HG02943 (cell line): ENCODE results near the gene CASK.
"Not testable (repeated sequence)": the region's sequence is repeated elsewhere in the genome, so short reads cannot be mapped to it uniquely, and the experiment has no call there.

ENCODE experiments used
- ATAC-seq: cut with Tn5 transposase; IDR thresholded peaks from one replicate; pipeline ENCODE4 v1.9.1; 2021; ENCODE audit warnings: mild to moderate bottlenecking, low read depth, moderate library complexity; ENCODE audit not compliant: unreplicated experiment

CASK gene

DNA sequence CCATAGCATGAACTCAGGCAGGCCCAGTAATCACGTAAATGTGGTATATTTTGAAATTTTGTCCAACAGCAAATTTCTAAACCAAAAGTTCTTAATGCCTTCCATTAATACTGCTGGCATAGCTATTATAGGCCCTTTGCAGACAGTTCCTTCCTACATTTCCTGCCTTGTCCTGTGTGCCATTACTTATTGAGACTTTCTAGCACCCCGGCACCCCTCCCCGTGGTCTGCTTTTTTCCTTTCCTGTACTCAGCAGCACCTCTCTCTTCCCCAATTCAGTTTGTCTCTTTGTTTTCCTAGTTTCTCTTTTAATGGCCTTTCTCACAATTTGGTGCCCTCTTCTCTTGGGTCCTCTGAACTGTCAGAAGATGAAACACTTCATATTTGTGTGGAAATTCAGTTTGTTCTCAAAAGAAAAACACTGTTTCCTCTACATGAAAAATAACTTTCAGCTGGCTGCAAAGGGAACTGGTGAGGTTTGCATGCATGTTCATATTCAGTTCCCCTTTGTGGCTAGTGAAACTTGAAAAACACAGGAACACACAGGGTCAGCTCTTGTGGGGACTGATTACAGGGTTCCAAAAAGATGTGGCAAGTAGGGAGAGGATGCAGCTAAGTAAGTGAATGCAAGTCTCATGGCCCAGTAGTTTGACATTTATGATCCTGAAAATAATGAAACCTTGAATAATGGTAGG lies 217.5 kb downstream of the CASK start:
- ATAC-seq, result no peak

DNA sequence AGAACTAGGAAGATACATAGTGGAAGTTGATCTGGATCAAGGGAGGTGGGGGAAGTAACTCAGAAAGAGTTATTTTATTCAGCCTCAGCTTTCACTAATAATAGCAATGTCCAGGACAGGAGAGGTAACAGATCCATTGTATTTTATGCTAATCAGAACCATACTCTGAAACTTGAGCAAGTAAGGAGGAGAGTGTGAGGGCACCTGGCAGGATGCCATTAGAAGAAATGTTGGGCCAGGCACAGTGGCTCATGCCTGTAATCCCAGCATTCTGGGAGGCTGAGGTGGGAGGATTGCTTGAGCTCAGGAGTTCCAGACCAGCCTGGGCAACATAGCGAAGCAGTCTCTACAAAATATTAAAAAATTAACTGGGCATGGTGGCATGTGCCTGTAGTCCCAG lies 218.3 kb downstream of the CASK start:
- ATAC-seq, result no peak

DNA sequence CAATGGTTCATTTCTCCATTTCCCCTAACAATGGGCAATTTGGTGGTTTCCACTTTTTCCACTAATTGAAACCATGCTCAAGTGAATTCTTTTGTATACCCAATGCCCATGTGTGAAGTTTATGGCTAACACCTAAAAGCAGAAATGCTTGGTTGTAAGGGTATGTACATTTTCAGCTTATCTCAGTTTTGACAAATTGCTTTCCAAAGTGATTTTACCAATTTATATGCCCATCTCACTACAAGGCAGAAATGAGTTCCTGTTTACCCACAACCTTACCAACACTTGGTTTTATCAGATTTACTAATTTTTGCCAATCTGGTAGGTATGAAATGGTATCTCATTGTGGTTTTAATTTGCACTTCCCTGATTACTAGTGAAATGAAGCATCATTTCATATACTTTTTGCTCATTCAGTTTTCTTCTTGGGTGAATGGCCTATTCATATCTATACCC lies 219.8 kb downstream of the CASK start:
- no peak for ATAC-seq

DNA sequence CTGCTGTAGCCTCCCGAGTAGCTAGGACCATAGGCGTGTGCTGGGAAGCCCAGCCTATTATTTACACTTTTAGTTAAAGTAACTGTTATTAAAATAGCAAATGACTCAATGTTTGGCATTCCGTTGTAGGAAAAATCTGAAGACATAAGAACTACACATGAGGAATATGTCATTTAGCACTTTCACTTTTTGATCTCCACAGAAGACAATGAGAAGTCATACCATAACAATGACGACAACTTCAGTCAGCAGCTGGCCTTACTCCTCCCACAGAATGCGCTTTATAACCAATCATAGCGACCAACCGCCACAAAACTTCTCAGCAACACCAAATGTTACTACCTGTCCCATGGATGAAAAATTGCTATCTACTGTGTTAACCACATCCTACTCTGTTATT lies 227.9 kb downstream of the CASK start:
- no peak for ATAC-seq

DNA sequence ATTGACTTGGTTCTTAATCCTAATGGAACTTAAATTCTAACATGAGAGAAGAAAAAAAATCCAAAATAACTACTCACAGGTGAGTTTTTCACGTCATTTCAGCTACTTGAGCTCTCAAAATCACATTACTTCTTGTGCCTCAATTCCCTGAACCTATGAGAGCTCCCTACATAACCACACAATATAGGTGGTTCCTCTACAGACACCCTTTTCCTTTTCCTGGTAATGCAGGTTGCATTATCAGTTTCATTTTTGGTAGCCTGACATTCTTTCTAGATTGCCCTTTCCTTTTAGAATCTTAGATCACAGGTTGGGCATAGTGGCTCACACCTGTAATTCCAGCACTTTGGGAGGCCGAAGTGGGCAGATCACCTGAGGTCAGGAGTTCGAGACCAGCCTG lies 230.3 kb downstream of the CASK start:
- no peak for ATAC-seq

DNA sequence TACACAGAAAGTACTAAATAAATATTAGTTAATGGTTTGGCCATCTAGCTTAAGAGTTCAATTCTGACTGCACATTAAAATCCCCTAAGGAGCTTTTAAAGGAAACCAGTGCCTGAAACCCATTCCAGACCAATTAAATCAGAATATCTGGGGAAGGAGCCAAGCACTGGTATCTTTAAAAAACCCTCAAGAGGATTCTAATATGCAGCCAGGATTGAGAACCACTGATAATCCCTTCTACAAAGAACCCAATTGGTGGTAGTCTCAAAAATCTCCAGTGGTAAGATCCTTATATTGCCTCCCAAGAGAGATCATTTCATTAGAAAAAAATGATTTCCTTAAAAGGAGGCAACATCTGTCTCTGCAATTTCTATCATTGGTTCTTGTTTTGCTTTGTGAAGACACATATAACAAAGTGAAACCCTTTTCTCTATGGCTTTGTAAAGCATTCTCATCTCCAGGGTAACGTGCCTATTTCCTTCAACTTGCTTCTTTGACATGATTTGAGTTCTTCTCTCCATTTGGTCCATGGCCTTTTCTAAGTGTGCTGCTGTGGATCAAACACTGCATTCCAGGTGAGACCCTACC lies 231.1 kb downstream of the CASK start:
- no peak for ATAC-seq

DNA sequence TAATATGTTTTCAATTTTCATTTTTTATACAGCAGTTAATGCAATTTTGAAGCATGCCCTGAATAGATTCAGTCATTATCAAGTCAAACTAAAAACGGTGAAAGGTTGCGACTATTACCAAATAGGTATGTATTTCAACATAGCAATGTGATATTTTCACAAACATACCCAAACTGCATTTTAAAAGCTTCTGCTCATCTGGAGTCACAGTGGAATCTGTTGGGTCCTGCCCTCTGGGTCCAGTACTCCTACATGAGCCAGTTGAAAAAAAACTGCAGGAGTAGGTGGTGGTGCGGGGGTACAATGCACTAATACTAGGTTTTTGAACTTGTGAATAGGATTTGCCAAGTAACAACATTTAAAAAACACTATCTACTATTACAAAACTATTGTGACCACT lies 233.6 kb downstream of the CASK start:
- ATAC-seq, result no peak

DNA sequence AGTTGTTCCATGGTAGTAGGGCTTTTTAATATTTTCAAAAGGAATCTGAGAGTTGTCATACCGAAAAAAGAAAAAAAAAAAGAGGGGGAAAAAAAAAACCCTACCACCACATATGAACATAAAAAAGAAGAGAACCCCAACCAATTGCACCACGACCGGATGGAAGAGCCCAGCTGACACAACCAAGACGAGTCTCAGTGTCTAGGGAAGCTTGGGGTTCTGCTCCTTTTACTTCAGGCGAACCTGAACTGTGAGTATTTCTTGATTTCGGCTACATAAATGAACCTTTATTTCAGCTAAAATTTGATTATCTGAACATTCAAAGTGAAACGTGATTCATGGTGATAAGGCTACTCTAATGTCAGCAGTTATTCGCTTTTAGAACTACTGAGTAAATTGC lies 234.5 kb downstream of the CASK start, which contains the start of gene GPR34:
Gene GPR34 (plus strand): TSS at position 139 of the 400 bp plus-strand sequence. CDS start 6,661 bp downstream, outside the sequence.
- no peak for ATAC-seq

DNA sequence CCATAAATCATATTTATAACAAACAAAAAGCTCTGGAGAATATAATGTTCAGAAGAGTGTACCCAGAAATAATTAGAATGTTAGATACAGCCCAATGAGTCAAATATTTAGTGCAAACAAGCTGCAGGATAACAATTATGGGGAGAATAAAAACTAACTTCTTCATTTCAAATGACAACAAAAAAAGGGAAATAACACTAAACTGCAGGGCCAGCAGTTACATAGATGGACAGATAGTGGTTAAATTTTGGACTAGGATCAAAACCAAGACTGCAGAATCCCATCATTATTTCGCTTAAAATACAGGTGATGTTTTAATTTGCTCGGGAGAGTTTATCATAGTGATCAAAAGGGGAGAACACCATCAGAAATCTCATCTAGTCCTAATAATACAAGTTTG lies 235.2 kb downstream of the CASK start:
- no peak for ATAC-seq

DNA sequence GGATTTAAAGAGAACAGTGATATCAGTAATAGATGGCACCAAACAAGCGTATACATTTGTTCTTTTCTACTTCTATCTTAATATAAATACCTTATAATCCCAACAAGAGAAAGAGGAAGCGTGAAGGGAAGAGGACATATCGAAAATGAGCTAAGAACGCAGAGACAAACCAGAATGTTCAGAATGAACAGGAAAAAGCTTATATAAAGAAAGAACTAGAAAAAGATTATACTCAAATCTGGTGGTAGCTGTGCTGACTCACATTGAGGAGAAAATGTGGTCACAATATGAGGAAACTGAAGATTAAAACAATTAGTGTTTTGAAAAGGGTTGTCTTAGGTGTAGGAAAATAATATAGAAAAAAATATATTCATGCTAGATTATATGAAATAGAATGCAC lies 236.6 kb downstream of the CASK start:
- no peak for ATAC-seq

DNA sequence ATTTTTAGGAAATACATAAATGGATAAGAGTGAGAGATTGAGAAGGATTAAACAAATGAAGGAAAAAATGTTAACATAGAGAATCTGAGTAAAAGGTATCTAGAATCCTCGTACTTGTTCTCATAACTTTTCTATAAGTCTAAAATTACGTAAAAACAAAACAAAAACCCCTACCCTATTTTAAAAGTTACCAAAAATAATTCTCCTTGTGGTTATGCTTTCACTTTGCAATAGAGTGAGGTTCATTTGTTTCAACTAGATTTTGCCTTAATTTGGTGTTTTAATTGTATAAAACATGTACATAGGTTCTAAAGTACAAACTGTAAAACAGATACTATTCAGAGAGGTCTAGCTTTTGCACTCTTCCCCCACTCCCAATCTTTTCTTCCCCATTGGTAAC lies 238.4 kb downstream of the CASK start:
- no peak for ATAC-seq

DNA sequence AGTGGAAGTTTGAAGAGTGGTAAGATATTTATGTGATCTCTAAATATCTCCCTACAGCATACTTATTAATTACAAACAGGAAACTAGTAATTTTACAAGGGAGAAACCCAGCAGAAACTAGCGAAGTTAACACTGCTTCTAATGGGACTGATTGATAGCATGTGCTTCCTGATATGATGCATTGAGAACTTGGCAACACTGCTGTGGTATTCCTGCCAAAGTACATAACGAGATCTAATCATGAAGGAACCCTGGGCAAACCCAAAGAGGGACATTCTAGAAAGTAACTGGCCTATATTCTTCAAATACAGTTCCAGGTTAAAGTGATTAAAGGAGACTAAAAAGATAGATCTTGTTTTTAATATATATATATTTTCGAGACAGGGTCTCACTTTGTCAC lies 239.2 kb downstream of the CASK start:
- ATAC-seq, result no peak

DNA sequence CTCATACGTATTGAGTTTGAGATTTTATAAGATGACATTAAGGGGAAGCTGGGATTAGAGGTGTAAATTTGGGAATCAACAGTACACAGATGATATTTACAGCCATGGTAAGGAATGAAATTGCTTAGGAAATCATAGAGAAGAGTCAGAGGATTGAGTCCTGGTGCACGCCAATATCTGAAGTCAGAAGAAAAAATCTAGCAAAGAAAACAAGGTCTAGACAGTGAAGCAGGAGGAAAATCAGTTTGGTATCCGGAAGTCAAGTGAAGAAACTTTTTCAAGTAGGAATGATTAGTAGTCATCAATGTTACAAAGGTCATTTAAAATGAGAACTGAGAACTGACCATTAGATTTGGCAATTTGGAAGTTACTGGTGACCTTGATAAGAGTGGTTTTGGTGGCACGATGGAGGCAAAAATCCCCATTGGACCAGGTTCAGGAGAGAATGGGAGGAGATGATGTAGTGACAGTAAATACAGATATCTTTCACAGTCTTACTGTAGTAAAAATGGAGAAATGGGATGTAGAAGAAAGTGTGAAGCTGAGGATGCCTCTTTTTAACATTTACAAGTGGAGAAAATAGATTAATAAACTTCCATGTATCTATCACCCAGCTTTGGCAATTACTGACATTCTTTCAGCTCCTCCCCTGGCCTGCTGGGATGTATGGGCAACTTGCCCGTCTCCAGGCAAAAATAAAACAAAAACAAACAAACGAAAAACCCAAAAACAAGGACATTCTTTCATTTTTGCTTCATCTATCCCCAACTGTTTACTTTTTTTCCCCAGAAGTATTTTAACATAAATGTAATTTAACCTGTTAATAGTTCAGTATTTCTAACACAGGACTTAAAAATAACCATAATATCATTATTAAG lies 245.9 kb downstream of the CASK start:
- ATAC-seq, result no peak

DNA sequence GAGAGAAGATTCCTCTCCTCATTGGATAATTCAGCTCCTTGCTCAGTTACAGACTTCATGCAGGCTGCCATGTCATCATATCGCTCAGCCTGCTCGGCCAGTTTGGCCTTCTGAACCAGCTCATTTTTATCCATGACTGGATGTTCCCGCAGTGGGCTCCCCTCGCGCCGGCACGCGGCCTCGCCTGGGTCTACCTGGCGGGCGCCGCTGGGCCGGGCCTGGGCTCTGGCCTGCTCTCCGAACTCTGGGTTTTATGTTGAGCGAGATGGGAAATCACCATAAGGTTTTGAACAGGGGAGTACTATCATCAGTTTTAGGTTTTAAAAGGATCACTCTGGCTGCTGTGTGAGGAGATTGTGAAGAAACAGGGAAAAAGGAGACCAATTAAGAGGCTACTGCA lies 247.0 kb downstream of the CASK start:
- not testable (repeated sequence) for ATAC-seq

DNA sequence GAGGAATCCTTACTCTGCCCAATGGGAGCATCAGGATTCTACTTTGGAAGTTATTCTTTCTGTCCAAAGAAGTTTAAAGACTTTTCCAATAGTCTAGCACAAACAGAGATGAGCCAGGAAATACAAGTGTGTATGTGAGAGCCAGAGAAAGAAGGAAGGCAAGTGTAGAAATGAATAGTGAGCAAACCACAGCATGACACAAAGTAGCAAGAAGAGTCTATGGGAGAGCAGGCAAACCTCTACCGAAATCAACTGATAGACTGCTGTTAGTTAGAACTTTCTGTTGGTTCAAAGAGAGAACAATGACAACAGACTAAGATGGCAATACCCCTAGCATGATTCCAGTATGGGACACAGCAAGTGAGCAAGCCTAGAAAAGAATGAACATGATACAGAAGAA lies 250.7 kb downstream of the CASK start:
- no peak for ATAC-seq

DNA sequence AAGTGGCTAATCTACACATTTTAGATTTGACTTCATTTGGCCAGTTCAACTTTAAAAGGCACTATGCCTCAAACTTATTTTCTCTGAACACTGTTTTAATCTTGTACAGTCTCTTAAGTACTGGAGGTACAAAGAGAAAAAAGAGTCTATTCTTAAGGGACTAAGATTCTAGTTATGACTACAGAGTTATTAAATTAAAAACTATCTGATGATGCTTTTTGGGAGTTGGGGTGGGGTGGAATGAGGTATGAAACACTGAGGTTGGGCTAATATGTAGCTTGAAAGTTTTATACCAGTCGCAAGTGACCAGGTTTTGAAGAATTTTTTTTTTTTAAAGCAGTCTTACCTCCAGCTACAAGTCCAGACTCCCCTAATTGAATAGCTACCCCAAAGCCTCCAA lies 252.3 kb downstream of the CASK start:
- no peak for ATAC-seq

DNA sequence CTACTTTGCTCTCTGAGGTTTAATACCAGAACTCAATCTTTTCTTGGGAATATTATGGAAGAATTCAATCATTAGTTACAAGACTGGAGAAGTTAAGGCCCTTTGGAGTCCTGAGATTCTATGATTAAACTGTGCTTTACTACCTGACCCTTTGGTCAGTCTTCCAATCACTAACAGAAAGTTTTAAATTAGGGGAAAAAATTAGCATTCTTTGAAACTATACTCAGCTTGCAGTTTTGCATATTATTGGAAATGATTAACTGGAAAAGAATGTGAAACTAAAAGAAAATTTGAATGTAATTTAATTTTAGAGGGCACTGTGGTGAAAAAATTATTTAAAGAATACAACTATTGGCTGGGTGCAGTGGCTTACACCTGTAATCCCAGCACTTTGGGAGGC lies 253.2 kb downstream of the CASK start:
- no peak for ATAC-seq

DNA sequence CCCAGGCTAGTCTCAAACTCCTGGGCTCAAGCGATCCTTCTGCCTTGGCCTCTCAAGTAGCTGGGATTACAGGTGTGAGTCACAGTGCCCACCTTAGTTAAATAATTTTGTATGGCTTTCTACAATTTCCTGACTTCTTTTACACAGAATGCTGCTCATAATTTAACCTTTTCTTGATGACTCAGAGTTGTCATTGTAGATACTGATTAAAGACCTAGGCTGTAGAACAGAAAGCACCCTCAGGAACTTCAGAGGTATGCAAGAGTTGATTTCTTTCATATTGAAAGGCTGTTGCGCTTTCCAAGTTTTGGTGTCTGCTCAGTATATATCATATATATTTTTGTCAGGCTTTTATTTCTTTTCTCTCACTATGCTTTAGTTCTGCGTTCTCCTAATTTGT lies 255.7 kb downstream of the CASK start:
- no peak for ATAC-seq

DNA sequence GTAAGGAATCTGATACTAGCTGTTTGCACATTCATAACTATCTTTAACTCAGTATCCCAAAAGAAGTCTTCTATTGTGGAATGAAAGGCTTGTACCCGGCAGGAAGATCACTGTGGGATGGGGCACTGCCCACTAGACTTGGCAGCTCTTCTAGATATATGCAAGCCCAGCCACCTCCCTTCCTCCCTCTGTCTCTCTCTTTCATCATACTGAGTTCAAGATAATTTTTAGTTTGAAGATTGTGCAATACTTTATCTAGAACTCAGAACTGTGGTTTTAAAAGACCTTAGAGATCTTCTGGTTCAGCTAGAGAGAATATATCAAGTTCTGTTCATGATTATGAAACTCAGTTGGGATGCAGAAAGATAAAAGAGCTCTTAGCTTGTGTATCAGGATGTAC lies 257.1 kb downstream of the CASK start:
- ATAC-seq, result no peak

DNA sequence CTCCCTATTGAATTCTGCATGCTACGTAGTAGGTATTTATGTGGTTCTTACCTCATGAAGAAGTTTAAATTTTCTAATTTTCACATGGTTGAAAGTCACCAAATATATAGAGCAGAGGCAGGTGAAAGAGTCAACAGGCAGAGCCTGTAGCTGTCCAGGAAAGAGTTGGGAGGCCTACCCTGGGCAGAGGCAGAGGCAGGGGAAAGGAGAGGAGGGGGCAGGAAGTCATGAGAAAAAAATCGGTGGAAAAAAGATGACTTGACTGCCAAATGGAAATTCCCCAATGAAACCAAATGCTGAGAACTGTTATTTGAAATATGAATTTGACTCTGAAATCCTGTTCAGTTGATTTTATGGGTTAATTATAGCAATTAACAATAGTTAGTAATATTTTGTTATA lies 257.7 kb downstream of the CASK start:
- ATAC-seq, result no peak

DNA sequence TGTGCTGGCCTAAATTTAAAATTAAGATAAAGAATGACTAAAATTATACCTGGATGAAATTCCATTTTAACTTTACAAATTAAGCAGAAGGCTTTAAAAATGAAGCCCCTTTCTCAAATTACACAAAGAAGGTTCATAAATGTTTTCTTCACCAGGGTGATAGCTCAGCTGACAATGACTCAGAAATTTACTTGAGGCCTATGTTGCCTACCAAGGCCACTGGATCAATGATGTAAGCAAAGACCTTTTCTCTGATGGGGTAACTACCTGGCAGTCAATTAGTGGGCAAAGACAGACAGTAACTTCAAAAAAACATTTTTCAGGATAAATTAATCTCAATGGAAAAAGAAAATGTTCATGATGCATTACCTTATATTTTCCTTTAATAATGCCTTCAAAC lies 258.4 kb downstream of the CASK start:
- no peak for ATAC-seq
